Fibroblast of lung (primary cell): ENCODE results near the gene UTS2.

Experiments used
- EZH2 ChIP-seq: IDR thresholded peaks from 2 replicates; pipeline ENCODE4 v1.5.1; 2012; ENCODE audit warnings: low read length, control low read depth, mild to moderate bottlenecking; ENCODE audit errors: missing control alignments
- TF ChIP-seq, protein P1 (sequence below), 2 donors: IDR thresholded peaks in 1 of 2; conservative IDR thresholded peaks in 1 of 2; 1 replicate in 1 of 2; 2 replicates in 1 of 2; pipeline ENCODE4 v1.5.1; 2011 to 2012; ENCODE audit warnings: low read length in 2 of 2, control low read depth in 1 of 2, inconsistent platforms in 1 of 2, low read depth in 1 of 2, mild to moderate bottlenecking in 1 of 2

DNA sequence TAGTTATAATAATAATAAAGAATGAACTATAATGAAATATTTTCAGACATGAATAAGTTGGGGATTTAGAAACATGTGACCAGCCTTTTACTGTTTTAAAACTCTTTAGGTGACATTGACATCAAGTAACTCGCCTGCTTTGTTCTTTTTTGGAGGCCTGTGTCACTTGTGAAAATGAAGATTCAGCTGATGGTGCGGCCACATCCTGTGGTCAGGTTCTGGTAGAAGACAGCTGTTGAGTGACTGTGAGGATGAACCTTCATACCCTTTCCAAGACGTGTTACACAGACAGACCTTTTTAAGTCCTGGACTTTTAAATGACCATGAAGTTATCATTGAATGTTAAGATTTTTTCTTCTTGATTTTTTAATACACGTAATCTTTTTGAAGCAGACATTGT, 10.3 kb downstream of the UTS2 start:
- TF ChIP-seq, protein P1, sequence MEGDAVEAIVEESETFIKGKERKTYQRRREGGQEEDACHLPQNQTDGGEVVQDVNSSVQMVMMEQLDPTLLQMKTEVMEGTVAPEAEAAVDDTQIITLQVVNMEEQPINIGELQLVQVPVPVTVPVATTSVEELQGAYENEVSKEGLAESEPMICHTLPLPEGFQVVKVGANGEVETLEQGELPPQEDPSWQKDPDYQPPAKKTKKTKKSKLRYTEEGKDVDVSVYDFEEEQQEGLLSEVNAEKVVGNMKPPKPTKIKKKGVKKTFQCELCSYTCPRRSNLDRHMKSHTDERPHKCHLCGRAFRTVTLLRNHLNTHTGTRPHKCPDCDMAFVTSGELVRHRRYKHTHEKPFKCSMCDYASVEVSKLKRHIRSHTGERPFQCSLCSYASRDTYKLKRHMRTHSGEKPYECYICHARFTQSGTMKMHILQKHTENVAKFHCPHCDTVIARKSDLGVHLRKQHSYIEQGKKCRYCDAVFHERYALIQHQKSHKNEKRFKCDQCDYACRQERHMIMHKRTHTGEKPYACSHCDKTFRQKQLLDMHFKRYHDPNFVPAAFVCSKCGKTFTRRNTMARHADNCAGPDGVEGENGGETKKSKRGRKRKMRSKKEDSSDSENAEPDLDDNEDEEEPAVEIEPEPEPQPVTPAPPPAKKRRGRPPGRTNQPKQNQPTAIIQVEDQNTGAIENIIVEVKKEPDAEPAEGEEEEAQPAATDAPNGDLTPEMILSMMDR (conservative IDR thresholded peaks at IDR 0.05 in 1 of 2, IDR thresholded peaks at IDR 0.05 in 1 of 2; ENCODE audit: low read depth in 1 of 2, low read length in 2 of 2), result no peak
- no peak for TF ChIP-seq EZH2
